Pons (tissue), 1 donor: ENCODE data around the gene RIMBP2.

ENCODE experiments used
- DNase-seq: peaks from one replicate; pipeline ENCODE4 v3.0.0-alpha.2; 2016; ENCODE audit warnings: low spot score

Gene RIMBP2

DNA sequence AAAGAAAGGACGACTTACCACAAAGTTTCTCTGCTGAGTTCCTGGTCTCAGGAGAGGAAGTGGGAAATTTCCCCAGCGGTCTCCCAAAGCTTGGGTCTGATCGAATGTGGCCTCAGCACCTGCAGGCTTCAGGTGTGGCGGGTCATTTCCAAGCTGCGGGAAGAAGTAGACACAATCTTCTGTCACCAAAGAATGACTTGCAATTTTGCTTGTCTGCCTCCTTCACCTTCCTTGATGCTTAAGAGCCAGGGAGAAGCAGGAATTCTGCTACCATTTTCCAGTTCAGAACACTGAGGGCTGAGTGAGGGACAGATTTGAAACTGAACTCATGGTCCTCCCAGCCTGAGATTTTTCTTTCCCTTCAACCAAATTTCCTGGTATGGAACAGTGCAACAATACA lies 87.8 kb downstream of the RIMBP2 start:
- no peak for DNase-seq

DNA sequence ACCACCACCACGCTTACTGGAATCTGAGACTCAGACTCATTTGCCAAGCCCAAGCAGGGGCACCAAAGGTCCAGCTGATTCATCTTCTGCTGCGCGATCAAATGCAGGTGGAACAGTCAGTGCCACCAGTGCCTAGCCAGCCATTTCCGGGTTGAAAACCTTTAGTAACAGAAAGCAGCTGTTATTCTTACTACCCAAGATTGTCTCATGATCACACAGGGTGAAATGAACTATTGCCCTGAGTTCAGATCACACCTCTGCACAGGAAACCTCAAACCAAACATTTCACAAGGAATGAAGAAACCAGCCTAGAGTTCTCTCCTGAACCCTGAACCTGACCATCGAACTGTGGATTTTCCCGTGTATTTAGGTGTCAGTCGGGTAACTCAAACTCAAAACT lies 88.9 kb downstream of the RIMBP2 start:
- no peak for DNase-seq

DNA sequence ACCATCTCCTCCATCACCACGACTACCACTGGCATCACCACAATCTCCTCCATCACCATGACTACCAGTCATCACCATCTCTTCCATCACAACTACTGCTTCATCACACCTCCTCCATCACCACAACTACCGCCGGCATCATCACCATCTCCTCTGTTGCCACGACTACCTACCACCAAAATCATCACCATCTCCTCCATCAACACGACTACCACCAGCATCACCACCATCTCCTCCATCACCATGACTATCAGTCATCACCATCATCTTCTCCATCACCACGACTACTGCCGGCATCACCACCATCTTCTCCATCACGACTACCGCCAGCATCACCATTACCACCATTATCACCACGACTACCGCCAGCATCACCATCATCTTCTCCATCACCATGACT lies 89.5 kb downstream of the RIMBP2 start:
- DNase-seq, result no peak

DNA sequence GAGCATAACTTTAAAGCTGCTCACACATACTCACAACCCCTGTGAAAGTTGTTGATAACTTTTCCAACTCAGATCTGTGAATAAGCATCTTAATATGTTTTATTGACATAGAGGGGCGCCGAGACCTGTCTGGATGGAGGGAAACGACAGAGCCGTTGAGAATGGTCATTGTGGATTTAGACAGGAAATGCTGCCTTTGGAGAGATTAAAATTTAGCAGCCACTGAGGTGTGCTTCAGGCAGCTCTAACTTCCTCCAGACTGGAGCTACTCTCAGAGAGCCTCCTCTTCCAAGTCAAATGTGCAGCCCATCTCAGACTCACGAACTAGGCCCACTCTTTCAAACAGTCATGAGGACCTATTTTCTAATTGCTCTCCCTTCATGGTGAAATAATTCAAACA lies 90.9 kb downstream of the RIMBP2 start:
- no peak for DNase-seq

DNA sequence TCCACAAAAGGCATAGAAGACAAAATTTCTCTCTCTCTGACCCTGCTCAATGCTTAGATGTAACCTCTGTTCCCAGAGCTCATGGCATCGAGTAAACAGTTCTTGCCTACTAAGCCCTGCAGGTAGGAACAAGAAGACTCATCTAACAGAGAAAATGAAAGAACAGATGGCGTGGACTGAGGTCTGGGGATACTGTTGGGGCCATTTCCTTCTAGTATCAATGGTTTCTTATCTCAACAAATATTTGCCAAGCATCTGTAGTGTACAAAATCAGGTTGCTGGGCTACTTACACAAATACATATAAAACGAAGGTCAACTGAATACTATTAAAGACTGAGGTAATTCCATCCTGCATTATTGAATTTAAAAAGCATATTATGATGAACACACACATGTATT lies 93.3 kb downstream of the RIMBP2 start:
- DNase-seq, result no peak

DNA sequence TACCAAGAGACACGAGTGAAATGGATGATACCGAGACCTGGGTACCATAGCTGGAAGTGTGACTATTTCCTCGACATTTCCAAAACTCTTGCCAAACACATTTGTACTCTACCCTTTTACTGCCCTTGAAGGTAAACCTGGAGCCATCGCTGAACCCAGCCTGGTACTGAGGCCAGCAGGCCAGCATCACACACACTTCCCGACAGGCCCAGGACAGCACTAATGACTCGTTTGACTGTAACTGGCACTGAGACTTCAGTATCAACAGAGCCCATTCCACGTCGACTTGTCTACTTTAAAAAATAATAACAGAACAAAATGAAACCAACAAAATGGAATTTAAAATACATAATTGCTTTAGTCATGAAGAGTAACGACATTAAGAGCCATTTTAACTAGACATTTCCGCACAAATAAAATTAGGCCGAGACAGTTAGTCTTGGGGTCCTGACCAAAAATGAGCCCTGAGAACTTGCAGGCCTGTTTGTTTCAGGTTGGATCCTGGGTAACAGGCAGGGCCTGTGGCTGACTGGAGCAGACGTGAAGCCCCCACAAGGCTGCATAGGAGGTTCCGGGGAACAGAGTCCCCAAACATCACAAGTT lies 94.3 kb downstream of the RIMBP2 start:
- no peak for DNase-seq

DNA sequence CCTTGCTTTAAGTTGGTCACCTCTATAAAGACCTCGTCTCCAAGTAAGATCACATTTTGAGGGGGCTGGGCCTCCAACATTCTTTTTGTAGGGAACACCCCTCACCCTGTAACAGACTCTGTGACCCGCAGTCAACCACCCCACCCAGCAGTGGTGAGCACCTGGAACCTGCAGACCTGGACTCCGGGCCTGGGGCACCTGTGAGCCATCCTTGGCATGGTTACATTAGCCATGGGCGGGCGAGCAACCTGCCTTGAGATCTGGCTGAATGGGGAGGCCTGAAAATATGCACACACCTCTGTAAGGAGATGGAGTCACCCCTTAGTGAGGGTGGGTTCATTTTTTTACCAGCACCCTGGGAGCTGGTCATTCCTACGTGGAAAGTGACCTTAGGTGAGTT lies 95.3 kb downstream of the RIMBP2 start:
- no peak for DNase-seq

DNA sequence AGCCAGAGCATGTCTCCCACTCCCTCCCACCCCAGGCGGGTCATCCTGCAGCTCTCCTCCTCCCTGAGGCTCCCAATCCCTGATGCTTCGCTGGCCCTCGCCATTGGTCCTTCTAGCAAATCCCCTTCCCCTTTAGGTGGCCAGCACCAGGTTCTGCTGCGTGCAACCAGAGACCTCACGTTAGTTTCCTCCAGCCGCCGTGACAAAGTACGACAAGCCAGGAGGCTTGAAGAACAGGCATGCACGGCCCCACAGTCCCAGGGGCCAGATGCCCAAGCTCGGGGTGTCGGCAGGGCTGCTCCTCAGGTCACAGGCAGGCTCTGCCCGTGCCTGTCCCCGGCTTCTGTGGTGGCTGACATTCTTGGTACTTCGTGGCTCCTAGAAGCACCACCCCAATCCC lies 95.8 kb downstream of the RIMBP2 start:
- no peak for DNase-seq

DNA sequence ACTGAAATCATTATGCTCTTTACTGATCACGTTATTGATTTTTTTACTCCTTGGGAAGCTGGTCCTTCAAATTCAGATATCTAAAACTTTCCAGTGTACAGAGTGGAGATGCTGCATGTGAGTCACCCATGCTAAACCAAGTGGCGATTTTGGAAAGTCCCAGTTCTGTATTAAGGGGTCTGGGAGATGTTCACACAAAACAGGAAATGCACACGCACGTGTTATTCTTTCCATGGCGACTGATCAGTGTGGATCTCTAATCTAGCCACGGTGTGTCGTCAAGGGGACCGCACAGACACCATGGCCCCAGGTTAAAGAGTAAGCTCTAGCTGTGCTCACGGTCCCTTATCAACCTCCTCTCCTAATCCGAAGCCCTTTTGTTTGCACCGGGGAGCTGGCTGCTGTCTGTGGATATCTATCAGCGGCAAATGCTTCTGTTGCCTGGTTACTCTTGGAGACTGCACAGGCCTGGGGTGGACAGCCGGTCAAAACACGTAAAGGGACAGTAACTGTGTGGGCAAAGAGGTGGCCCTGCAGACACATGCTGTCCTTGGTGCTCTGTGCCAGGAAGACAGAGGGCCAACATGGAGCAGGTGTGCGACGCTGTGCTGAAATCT lies 96.6 kb downstream of the RIMBP2 start:
- DNase-seq, result no peak

DNA sequence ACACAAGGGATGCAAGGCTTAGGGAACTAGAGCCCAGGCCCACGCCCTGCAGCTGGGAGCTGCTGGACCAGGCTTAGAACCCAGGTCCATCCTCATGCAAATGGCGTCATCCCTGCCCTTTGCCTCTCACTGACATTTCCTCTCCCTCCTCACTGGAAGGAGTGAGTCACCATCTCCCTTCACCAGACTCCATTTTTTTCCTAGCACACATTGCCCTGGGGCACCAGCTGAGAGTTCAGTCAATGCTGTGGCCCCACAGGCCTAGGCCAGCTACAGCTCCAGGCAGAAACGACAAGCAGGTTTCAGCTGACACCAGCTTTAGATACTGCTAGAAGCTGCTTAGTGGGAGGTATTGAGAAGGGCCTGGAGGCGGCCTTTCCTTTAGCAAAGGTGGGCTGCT lies 98.9 kb downstream of the RIMBP2 start:
- DNase-seq, result no peak

DNA sequence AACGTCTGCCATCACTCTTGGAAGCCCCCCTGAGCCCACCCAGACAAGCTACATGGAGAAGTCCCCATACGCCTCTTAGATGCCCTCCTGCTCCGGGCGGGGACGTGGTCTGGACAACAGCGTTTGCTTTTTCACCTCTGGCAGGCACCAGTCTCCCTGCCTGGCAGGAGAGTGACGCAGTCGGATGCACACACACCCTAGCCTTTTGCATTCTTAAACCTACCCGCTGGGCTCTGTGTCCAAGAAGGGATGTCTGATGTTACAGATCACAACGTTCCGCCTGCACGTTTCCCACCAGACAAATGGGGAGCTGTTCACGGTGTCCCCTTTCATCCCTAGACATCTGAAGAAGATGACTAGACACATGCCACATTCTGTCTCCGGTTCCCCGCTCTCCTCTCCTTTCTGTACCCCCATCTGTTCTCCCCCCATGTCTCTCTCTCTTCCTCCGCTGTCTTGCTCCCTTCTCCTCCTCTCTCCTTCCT lies 100.2 kb downstream of the RIMBP2 start:
- DNase-seq, result no peak

DNA sequence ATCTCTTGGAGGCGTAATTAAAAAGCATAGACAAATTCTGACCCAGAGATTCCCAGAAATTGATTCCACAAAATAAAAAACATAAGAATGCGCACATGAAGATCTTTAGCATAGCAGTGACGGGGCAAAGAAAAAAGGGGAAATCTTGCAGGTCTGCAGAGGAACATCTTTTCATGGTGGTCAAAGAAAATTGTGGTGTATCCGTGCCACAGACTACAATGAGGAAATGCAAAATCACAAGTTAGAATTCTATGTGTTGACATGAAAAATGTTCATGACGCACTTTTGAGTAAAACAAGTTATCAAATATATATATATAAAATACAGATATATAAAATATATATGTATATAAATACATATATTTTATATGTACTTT lies 101.6 kb downstream of the RIMBP2 start:
- no peak for DNase-seq

DNA sequence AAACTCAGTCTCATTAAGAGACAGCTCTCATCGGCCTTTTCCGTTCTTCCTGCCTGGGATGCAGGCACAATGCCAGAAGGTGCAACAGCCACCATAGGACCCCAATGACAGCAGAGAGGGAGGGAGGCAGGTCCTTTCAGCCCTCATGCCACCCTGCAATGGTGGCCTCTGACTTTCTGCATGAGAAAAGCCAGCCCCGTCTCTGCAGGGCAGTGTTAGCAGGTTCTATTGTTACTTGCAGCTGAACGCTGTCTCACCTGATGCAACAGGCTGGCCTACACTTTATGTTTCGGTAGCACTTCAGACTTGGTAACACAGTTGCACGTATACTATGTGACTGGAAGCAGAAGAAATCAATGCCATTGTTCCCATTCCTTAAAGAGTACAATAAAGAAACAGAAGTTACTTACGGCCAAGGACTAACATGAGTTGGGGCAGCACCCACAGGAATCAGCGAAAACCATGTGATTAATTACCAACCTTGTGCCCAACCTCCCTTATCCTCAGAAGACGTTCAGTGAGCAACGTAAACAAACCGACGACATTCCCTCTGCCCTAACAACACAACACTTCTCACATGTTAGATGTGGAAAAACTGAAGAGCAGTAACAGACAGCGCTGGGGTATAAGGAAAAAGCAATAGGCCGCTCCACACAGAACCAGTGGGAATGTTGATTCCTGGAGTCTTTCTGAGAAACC lies 102.1 kb downstream of the RIMBP2 start:
- DNase-seq, result no peak

DNA sequence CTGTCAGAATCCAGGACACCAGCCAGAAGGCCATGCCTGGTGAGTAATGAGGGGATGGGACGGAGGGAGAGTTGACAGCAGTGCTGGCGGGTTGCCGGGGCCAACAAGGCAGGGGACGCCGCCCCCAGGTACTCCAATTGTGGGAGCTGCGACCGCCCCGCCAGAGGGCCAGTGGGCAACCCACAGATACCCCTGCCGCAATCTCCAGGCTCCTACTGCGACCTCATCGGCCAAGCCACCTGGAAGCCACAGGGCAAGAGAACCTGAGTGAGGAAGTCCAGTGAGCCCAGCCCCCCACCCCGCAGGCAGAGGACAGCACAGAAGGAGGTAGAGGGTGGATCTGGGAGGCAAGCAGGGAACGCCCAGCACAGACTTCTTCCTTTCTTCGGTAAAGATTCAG lies 103.0 kb downstream of the RIMBP2 start:
- no peak for DNase-seq

DNA sequence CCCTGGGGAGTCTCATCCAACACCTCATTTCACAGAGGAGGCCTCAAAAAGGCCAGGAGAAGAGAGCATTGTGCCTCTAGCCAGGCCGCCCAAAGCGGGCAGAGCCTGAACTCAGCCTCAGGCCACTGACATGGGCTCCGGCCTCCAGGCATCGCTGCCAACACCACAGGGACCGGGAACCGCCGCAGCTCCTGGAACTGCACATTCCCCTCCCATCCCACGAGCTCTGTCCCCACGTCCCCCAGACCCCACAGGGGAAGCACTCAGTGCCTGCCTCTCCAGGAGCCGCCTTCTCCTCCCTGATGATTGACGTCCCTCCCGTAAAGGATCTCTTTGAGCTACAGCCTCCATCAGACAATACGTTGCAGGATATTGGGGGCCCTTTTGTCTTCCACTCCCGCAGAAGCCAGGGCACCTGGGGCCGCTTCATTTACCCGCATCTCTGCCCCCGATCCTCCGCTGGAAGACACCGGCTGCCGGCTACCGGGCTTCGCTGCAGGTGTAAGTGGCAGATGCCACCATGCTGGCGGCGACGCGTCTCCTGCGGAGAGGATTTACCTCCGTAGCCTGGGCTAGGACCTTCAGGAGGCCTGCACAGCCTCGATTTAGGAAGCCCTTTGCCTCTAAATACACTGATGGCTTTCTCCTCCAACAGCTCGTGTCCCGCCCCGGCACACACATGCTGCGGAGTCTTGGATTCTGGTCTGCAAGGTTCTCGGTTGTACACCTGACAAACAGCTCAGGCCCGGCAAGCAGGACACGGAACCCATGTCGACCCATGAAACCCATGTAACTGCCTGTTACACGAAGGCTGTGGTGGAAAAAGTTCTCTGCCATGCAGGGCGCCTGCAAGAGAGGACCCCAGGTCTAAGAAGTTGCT lies 104.8 kb downstream of the RIMBP2 start:
- DNase-seq, result no peak

DNA sequence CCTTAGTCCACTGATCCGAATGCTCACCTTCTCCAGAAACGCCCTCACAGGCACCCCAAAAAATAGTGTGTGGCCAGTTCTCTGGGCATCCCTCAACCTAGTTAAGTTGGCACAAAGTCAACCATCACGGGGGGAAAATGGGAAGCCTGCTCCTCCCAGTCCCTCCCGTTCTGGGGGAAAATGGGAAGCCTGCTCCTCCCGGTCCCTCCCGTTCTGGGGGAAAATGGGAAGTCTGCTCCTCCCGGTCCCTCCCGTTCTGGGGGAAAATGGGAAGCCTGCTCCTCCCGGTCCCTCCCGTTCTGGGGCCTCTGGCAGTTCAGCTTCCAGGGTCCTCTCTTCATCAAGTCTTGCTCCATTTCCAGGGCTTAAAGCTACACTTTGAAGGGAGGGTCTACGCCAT lies 106.1 kb downstream of the RIMBP2 start:
- no peak for DNase-seq

DNA sequence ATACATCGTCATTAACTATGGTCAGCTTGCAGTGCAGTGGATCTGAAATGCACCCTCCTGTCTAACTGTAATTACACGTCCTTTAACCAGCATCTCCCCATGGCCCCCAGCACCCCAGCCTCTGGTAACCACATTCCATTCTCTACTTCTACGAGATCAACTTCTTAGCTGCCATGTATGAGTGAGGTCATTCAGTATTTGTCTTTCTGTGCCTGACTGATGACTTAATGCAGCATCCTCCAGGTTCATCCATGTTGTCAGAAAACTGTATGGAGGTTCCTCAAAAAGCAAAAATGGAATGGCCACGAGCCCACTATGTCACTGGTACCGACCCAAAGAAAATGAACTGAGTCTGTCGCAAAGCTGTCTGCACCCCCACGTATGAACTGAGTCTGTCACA lies 107.3 kb downstream of the RIMBP2 start:
- DNase-seq, result no peak

DNA sequence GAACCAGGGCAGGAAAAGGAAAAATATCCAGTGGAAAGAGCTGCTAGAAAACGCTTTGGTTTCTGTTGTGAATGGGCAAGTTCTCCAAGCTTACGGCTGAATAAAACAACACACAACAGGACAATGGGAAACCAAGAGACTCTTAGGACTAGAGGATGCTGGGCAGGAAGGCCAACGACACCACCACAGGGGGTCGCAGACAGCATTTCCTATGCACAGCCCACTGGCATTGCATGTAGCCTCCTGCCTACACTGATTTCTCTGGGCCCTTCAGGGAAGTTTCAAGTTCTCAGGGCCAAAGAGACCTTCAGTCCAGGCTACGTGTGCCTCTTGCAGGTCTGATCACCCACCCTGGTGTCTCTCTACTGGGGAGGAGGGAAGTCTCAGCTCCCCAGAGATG lies 108.0 kb downstream of the RIMBP2 start:
- no peak for DNase-seq

DNA sequence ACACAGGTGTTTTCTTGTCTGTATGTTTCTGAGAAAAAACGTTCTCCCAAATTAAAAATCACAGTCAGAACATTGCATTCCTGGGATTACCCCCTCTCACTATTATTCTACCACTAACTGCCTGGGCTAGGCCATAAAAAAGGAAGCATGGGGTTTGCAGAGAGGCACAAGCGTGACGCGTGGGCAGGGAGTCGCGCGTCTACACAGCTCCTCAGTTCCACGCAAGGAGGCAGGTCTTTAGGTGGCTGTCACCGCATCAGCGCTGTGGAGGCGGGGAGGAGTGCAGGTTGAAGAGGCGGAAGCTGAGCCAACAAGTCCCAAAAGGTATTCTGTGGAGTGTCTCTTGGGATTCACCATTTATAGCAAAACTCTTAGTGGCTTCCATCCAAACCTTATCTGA lies 109.9 kb downstream of the RIMBP2 start:
- DNase-seq, result no peak

DNA sequence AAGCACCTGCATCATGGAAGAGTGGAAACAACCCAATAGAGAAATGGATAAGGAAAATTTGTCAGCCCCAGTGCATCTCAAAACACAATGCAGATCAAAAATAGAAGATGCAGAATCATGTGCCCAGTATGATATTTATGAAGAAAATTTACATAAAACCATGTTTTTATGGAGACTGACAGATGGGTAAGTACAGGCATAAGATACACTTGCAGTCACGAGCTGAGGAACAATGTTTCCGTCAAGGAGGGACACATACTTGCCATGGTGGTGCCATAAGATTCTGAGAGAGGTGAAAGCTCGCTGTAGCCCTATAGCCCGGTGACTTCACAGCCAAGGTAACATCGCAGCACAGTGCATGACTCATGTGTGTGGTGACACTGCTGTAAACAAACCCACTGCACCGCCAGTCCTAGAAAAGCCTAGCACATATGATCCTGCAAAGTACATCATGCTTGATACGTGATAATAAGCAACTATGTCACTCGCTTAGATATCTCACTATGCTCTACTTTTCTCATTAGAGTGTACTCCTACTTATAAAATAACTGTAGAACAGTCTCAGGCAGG lies 112.6 kb downstream of the RIMBP2 start:
- no peak for DNase-seq

DNA sequence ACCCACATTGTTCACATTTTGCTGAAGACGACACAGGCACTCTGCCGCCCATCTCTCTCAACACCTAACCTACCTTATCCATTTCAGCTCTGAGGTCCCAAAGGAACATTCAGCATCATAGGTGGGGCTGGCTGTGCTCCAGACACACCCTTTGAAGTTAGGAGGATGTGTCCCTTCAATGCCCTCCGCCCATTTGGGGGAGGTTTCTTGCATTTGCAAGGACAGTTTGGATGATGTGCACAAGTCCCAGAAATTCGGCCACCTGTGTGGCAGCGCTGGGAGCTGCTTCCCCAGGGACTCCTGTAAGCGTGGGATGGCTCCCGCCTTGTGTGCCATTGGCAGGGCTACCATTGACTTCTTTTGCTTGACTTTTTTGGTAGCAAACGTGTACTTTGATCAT lies 113.8 kb downstream of the RIMBP2 start:
- DNase-seq, result no peak

DNA sequence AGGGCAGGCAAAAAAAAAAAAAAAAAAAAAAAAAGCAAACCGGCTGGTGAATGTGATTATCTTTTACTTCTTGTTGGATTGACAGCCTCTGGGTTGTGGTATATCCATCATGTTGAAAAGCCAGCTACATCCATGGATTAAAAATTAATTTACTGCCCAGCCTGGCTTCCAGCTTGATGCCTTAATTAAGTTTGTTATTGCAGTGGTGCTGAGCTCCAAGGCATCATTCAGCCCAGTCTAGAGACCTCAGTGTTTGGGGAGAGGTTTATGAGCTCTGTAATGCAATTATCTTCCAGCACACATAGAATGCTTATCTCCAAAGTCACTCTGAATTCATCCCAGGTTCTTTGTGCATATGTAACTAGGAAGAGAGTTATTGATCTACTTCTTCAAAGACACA lies 114.8 kb downstream of the RIMBP2 start:
- no peak for DNase-seq
